ENCODE data around the gene CCDC184.

CCDC184 gene

DNA sequence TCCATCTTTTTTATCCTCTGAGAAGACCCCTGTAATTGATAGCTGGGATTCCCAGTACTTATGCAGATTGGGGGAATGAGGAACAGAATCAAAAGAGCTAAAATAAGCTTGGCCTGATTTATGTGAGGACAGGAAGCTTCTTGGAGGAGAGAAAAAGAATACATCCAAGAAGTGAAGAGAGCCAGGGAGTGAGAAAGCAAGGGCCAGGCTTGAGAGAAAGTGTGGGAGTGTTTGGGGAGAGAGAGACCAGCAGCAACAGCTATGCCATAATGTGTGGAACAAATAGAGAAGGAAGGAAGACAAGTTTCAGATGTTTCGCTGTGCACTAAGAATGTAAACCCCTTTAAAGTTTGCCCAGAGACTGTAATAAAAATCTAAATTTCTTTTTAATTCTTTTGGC, 4.0 kb upstream of the CCDC184 start:
- no peak for DNase-seq (ENCODE audit: low read depth)

DNA sequence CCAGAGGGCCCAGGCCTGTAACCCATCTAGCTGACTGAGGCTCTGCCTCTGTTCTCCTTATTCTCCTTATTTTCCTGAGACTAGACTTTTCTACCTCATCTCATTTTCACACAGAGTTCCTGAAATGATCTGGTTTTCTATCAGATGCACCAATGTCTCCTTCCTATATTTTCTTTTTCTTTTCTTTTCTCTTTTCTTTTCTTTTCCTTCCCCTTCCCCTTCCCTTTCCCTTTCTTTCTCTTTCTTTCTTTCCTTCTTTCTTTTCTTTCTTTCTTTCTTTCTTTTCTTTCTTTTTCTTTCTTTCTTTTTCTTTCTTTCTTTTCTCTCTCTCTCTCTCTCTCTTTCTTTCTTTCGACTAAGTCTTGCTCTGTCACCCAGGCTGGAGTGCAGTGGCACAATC, 3.0 kb upstream of the CCDC184 start:
- DNase-seq (ENCODE audit: low read depth), result no peak

DNA sequence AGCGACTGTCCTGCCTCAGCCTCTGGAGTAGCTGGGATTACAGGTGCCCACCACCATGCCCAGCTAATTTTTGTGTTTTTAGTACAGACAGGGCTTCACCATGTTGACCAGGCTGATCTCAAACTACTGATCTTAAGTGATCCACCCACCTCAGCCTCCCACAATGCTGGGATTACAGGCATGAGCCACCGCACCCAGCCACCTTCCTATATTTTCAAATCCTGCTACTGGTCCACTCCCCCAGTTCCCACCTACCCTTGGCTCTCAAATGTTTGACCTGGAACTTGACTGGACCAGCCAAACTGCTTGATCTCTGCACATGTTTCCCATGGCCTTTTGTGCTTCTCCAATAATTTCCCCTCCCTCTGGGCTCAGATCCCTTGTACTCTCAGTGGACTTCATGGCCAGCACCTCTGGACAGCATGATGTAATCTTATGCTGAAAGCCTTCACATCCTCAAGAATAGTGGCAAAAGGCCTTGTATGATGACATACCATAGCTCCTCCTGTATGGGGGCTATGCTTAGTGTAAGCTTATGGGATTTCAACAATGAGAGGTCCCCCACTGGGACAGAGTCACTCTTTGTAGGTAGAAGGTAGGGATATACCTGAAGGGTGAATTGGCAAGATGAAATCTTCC, 2.5 kb upstream of the CCDC184 start:
- DNase-seq (ENCODE audit: low read depth), result no peak

DNA sequence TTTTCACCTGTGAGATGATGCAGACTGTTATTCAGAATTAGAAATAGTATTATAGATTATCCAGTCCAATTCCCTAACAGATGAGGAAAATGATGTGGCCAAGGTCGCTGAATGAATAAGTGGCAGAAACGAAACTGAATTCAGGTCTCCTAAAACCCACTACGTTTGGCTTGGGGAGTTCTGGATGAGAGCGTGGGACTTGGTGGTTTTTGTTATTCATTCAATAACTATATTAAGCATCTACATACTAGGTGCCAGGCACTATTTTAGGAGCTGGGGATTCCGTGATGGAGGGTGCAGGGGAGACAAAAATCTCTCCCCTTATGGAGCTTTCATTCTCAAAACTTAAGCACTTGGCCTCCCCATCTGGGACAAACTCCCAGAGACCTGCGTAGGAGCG, 813 bp upstream of the CCDC184 start:
- no peak for DNase-seq (ENCODE audit: low read depth)

DNA sequence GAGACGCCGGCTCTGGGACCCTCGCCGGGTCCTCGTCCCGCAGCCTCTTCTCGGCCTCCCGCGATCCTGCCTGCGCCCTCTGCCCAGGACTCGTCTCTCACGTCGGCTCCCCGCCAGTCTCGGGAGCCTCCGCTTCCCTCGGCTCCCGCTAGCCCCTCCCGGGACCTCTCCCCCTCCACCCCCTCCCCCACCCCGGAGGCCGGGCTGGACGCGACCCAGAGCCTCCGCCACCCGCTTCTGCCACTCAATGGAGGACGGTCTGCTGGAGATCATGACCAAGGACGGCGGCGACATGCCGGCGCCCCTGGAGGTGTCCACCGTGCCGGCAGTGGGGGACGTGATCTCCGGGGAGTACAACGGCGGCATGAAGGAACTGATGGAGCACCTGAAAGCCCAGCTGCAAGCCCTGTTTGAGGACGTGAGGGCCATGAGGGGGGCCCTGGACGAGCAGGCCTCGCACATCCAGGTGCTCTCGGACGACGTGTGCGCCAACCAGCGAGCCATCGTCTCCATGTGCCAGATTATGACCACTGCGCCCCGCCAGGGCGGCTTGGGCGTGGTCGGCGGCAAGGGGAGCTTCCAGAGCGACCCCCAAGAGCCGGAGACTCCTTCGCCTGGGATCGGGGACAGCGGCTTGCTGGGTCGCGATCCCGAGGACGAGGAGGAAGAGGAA, 568 bp downstream of the CCDC184 start:
- no peak for DNase-seq (ENCODE audit: low read depth)

DNA sequence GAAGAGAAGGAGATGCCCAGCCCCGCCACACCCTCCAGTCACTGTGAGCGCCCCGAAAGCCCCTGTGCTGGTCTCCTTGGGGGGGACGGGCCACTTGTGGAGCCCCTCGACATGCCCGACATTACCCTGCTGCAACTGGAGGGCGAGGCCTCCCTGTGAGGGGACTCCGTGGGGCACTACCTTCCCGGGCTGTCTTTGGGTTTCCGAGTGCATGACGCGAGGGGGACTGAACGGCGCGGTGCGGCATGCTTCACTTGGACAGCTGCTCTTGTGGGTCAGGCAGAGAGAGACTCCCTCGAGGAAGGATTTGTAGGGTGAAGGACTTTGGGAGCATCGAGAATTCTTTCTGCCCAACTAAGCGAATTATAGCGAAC, 1.1 kb downstream of the CCDC184 start:
- no peak for DNase-seq (ENCODE audit: low read depth)

DNA sequence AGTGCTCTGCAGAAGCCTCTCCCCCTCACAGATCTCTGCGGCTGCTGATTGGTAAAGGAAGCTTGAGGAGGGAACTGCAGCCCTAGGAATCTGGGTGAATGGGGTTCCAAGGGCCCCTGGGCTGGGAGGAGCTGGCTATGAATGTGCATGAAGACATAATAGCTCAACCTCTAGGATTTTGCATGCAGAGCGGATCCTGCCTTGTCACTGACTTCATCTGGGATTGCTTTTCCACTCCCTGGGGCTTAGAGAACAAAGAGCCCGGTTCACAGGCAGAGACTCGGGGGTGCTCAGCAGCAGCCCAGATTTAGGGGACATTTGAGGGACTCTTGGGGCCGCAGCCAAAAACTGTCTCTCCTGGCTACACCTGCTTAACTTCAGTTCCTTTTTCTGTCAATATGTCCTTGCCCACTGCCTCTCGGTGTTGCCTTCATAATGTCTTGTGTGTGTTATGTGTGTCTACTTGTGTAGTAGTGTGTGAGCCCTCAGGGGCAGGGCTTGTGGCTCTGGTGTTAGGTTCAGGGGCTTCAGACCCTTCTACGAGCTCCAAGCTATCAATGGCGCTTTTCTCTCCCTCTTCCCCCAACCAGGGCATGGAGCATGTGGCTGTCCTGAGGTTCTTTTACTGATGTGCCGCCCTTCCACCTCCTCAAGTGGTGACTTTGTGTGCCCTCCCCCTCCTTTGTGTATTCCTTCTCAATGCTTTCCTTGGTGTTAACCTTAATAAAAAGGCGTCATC, 1.9 kb downstream of the CCDC184 start:
- no peak for DNase-seq (ENCODE audit: low read depth)

DNA sequence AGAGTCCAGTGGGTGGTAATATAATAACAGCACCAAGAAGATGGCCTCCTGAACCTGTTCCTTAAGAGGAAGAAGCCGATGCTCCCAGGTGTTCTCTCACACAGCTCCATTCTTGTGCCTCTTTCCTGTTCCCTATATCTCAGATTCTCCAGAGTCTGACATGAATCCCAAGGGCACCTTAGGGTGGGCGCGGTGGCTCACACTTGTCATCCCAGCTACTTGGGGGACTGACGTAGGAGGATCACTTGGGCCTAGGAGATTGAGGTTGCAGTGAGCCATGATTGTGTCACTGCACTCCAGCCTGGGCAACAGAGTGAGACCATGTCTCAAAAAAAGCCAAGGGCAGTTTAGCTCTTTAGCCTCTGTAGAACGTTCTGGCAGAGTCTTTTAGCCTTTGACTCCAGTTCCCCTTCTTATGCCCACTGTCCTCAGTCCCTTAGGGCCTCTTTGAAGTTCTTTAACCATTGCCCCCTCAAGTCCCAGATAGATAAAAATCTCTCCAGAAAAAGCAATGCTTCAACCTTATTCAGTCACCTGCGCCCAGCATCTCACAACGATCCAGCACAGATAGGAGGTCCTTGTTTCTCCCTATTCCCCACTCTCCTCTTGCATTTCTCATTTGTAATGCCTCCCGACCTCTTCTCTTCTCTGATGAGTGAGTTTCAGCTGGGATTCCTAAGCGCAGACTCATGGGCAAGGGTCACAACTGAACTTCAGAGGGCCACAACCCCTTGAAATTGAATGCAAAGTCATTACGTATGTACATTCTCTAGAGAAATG, 4.7 kb downstream of the CCDC184 start:
- DNase-seq (ENCODE audit: low read depth), result no peak

DNA sequence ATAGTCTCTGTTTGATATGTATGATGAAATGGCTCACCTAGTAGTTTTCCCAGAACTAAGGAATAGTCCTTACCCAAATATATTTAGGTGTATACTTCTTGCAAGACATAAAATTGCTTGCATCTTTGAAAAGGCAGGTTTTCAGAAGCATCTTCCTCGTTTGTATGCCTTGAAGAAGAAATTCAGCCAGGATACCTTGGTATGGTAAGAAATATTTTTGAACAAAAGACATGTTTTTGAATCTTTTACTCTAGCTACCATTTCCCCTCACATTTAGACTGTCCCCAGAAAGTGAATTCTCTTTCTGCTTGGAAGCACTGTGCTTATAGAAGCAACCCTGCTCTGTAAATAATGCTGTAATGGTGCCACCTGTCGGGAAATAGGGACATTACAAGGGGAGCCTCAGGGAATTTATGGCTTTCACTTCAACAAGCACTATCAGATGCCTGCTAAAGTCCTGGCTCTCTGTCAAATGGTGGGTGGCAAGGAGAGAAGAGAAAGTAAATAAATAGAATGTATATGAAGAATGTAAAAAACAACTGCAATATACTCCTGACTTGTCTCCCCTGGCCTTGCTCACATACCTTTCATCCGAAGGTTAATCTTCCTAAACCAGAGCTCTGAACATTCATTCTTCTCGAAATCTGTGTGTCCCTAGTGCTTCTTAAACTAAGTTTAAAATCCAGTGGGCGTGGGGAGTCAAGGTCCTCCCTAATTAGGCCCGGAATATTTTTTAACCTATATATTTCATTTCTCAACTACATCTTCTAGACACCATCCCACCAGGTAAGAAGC, 6.1 kb downstream of the CCDC184 start:
- DNase-seq (ENCODE audit: low read depth), result peak; percentile 40

DNA sequence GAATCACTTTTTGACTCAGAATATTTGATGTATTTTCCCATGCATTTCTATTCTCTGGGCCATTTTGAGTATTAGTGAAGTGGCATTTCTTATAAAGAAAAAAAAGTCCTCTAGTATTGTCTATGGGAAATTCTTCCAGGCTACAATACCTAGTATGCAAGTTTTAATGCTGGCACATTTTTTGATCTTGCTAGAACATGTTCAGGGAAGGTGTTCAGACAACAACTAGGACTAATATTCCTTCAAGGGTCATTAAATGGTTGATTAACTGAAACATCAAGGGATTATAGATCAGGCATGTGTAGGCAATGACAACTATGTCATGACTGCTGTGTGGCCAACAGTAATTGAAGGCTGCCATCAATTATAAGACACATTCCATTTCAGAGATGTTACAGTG, 7.7 kb downstream of the CCDC184 start:
- no peak for DNase-seq (ENCODE audit: low read depth)

DNA sequence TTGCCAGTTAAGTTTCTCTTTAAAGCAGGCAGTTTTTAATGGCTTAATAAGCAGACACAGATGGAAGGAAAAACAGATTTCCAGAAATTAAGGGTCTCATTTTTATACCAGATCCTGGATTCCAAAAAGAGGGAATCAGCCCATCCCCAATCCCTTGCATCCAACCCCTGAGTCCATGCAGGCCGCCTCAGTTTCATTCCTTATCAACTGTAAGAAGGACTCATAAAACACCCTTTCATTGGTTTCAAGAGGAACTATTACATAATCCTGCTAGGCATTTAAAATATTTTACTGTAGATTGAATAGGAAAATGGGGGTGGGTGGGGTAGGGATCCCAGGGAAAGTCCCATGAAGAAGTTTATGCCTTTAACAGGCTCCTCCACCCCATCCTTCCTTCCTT, 9.4 kb downstream of the CCDC184 start:
- no peak for DNase-seq (ENCODE audit: low read depth)

DNA sequence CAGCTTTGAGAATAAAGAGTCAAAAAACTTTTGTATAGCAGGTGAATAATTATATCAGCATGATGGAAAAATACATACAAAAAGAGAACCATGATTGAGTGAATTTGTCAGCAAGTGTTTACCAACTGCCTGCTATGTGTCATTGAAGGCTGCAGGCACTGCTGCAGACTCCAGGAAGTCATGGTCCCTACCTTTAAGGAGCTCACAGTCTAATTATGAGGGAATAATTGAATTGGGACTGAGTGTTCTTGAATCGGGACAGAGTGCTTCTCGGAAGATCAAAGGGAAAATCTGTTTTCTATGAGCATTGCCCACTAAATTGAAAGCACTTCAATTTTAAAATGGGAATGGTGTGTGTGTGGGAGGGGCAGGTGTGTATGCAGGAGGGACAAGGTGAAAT, 10.2 kb downstream of the CCDC184 start:
- no peak for DNase-seq (ENCODE audit: low read depth)

DNA sequence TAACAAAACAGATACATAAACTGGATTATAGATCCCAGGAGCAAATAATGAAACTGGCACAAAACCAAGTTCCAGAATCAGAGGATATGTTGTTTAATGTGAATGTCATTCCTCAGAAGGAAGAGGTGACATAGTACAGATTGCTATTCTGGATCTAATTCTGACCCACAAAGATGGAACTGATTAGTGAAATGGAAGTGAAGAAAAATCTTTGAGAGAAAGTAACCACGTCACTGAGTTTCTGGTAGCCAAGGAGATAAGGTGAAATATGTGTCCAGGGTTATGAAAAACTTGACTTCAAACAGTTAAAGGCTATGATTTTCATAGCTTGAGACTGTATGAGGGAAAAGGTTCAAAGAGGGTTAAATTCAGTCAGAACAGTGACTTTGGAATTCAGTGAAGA, 11.4 kb downstream of the CCDC184 start:
- no peak for DNase-seq (ENCODE audit: low read depth)

DNA sequence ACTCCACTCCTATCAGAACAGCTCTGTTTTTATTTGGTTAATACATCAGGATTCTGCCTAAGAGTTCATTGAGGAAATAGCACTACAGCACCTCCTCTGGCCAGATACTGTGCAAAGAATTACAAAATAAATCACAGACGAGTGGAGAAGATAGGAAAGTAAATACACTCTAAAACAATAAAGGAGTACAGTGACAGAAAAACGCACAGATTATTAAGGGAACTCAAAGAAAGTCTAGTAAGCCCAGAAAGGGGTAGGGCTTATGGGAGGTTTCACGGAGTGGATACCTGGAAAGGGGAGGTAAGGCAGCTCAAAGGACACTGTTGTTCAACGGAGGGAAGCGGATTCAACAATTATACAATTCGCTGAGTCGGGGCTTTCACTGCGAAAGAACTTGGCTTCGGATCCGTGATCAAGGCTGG, 14.1 kb downstream of the CCDC184 start:
- no peak for DNase-seq (ENCODE audit: low read depth)

DNA sequence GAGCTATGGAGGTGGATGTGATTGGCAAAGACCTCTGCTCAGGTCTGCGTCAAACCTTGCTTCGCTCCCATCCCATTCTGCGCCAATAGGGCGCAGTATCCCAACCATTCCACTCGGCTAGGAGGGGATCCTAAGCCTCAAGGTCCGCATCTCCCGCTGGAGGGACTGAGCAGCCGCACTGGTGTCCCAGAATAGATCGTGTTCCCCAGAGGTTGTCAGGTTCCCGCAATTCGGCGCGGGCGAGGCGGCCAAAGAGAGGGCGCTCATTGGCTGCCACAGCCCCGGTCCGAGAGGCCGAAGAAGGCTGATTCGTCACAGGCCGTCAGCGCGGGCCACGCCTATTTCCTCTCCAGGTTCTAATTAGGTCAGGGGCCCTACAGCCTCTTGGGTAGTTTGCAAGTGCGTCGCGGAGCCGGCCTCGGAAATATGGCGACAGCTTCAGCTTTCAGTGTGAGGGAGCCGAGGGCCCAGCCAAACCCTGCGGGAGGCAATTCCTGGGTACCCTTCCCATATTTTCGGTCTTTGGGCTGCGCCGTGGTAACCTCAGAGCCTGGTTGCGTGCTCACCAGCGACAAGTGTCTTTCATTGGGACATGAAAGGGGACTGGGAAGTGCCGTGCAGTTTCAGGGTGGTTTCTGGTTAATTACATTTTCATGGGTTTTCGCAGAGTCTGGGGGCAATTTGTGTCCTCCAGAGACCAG, 14.7 kb downstream of the CCDC184 start:
- DNase-seq (ENCODE audit: low read depth), result no peak

DNA sequence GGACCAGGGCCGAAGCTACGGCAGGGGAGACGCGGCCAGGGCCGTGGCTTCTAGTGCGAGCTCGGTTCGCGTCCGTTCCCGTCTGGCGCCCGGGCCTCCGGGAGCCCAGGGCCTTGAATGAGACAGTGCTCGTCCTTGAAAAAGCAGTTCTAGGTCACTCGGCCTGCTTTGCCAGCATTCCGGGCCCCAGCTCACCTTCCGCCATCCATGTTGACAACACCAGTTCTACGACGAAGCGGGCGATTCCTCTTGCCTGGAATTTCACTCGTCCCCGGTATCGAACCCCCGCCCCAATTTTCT, 15.2 kb downstream of the CCDC184 start:
- DNase-seq (ENCODE audit: low read depth), result no peak

DNA sequence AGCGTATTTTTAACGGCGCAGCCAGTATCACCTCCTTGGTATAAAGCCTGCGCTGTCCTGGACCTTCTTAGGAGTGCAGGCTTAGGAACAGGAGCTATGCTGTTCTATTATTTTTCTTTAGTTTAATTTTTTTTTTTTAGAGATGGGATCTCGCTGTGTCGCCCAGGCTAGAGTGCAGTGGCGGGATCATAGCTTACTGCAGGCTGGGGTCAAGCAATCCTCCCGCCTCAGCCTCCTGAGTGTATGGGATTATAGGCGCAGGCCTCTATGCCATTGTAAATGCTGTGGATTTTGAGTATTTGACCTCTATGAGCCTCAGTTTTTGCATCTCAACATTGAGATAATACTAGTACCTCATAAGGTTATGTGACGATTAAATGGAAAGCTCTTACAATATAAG, 15.5 kb downstream of the CCDC184 start:
- DNase-seq (ENCODE audit: low read depth), result no peak

DNA sequence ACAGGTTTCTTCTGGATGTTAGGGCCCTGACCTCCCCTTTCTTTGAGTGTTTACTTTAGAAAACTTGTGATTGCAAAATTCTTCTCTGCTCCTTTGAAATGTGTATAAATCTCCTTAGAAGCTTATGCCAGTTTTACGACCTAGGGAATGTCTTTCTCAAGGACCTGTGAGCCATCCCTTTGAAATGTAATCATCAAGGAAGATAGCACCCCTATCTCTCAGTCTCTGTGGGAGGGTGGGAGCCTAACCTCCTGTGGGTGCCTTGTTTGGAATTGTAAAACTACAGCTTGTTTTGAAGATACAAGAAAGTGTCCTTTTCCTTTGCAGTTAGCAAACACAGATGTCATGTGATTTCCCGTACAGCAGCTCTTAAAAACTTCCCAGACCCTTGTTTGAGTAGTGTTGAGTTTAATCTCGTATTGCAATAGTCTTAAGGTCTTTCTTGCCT, 16.4 kb downstream of the CCDC184 start:
- no peak for DNase-seq (ENCODE audit: low read depth)

DNA sequence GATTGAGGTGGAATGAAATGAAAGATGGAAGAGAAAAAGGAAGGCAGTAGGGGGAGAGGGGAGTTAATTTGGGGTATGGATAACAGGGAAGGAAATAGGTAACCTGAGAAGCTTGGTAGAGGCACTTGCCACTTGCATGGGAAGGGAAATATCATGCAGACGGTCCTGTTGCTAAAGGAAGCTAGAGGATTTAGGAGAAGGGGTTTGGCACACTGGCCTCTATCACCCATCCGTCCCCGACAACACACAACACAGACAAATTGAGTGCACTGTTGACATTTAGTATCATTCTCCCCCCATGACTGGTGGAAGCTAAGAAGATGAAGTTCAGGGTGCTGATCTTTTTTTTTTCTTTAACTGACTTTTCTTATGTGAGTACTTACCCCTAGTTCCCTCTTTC, 17.6 kb downstream of the CCDC184 start:
- DNase-seq (ENCODE audit: low read depth), result no peak

DNA sequence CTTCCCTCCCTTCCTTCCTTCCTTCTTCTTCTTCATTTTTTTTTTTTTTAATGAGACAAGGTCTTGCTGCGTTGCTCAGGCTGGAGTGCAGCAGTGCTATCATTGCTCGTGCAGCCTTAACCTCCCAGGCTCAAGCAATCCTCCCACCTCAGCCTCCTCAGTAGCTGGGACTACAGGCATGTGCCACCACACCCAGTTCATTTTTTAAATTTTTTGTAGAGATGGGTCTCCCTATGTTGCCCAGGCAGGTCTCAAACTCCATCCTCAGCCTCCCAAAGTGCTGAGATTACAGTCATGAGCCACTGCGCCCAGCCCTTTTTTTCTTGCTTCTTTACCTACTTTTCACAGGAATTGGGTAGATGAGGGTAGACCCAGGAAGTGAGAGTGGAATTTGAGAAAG, 18.1 kb downstream of the CCDC184 start:
- DNase-seq (ENCODE audit: low read depth), result no peak

DNA sequence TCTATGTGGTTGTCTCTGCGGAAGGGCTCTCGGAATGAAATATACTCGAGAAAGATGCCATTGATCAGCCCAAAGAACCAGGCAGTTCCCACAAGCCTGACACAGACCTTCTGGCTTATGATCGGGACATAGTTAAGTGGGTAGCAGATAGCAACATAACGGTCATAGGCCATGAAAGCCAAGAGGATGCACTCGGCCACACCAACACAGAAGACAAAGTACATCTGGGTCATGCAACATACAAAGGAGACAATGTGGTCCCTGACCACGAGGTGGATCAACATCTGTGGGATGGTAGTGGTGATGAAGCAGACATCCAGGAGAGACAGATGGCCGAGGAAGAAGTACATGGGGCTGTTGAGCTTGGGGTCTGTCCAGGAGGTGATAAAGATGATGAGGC, 19.3 kb downstream of the CCDC184 start:
- no peak for DNase-seq (ENCODE audit: low read depth)

Data from HS-5 (cell line).